ENCODE results near the gene YWHAG.

DNA sequence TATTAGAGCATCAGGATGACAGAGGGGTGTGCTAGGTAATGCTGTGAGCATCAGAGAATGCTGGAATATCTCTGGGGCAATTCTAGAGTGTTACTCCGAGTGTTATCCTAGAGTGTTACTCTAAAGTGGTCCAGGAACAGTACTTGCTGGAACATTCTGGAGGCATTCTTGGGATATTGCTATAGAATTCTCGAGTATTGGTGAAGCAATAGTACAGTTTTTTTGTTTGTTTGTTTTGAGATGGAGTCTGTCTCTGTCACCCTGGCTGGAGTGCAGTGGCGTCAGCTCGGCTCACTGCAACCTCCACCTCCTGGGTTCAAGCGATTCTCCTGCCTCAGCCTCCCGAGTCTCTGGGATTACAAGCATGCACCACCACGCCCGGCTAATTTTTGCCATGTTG lies 38.1 kb upstream of the YWHAG start:
- TF ChIP-seq, protein P1, sequence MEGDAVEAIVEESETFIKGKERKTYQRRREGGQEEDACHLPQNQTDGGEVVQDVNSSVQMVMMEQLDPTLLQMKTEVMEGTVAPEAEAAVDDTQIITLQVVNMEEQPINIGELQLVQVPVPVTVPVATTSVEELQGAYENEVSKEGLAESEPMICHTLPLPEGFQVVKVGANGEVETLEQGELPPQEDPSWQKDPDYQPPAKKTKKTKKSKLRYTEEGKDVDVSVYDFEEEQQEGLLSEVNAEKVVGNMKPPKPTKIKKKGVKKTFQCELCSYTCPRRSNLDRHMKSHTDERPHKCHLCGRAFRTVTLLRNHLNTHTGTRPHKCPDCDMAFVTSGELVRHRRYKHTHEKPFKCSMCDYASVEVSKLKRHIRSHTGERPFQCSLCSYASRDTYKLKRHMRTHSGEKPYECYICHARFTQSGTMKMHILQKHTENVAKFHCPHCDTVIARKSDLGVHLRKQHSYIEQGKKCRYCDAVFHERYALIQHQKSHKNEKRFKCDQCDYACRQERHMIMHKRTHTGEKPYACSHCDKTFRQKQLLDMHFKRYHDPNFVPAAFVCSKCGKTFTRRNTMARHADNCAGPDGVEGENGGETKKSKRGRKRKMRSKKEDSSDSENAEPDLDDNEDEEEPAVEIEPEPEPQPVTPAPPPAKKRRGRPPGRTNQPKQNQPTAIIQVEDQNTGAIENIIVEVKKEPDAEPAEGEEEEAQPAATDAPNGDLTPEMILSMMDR (conservative IDR thresholded peaks at IDR 0.05; ENCODE audit: low read length) = no peak
- no peak for TF ChIP-seq EZH2phosphoT487 (IDR thresholded peaks at IDR 0.05; ENCODE audit: borderline replicate concordance, low read depth, low read length)
